ENCODE measurements around the gene CYP1A2.
"Not testable (repeated sequence)": the region's sequence is repeated elsewhere in the genome, so short reads cannot be mapped to it uniquely, and the experiment has no call there.

CYP1A2 gene

GRCh38 chr15:74775894-74776293 lies 27.2 kb downstream of the CYP1A2 start:
- no peak for FAIRE-seq
- no peak for DNase-seq (ENCODE audit: low spot score)

DNA sequence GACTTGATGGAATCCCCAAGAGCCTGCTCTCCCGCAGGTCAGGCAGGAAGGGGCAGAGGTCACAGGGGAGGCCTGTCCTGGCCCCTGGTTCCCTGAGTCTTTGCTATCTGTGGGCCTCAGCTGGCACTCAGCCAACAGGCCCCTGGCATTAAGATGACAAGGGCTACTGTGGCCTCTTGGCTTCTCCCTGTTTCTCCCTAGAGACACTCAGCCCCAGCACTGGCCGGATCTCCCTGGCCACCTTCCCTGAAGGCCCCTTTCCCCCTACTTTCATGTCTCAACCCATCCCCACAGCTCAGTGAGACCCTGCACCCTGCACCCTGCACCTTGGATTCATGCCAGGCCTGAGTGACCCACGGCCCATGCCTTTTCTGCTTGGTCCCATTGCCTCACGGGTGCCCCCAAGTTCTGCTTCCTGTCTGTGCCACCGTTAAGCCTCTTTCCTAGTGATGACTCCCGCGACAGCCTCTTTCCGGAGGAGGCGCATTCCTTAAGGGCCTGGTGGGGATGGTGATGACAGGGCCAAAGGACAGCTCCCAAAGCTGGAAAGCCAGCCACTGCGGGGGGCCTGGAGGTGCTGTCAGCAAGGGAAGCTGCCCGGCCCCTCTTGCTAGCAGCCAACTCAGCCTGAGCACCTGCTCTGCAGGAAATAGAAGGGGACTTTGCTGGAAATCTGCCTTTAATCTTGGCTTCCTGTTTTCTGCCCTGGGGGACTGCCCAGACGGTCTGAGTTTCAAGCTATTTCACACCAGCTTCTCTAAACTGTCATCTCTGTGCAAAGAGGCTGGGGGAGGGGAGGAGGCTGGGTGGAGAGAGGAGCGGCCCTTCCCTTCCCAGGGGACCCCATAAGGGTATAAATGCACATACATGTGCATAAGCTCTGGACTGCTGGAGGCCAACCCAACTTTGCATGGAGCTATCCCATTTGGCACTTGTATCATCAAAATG lies 28.4 kb downstream of the CYP1A2 start:
- DNase-seq (ENCODE audit: low spot score) = no peak
- FAIRE-seq = no peak

DNA sequence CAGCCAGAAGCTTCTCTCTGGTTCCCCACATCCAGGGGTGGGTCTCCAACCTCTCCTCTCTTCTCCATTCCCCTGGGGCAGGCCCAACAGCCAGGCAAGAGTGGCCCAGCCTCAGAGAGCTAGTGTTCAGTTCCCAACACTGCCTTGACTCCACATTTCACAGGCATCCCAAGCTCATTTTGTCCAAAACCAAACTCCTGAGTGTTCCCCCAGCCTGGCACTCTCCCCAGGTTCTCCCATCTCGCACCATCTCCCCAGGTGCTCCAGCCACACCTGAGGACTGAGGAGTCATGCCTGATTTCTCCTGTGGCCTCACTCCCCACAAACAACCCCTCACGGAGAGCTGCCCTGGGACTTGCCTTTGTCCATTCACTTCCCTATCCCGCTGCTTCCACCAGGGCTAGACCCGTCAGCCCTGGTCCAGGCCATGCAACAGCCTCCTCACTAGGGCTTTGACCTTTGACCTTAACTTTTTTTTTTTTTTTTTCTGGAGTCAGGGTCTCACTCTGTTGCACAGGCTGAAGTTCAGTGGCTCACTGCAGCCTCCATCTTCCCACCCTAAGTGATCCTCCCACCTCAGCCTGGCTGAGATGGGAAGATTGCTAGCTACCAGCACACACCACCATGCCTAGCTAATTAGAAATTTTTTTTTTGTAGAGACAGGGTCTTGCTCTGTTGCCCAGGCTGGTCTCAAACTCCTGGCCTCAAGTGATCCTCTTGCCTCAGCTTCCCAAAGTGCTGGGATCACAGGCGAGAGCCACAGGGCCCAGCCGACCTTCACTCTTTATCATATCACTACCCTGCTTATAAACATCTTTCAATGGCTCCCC lies 29.3 kb downstream of the CYP1A2 start:
- no peak for FAIRE-seq
- DNase-seq (ENCODE audit: low spot score) = no peak

GRCh38 chr15:74778599-74778970 lies 29.9 kb downstream of the CYP1A2 start:
- FAIRE-seq (no peak), DNase-seq (ENCODE audit: low spot score) (no peak)

DNA sequence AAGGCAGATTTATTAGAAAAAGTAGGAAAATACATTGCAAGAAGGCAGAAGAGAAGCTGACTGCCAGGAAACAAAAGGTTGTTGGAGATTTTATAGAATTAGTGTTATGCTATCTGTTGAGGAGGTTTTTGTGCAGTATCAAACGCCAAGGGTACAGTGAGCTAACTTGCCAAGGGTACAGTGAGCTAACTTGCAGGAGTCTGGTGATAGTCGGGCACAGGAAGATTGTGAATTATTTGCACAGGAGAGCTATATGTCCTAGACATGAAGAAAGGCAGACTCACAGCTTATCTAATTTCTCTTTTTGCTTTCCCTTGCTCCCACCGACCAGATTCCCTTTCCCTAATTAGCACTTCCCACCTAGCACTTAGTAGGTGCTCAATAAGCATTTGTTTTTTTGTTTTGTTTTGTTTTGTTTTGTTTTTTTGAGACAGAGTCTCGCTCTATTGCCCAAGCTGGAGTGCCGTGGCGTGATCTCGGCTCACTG lies 30.6 kb downstream of the CYP1A2 start:
- no peak for FAIRE-seq
- DNase-seq (ENCODE audit: low spot score) = no peak

DNA sequence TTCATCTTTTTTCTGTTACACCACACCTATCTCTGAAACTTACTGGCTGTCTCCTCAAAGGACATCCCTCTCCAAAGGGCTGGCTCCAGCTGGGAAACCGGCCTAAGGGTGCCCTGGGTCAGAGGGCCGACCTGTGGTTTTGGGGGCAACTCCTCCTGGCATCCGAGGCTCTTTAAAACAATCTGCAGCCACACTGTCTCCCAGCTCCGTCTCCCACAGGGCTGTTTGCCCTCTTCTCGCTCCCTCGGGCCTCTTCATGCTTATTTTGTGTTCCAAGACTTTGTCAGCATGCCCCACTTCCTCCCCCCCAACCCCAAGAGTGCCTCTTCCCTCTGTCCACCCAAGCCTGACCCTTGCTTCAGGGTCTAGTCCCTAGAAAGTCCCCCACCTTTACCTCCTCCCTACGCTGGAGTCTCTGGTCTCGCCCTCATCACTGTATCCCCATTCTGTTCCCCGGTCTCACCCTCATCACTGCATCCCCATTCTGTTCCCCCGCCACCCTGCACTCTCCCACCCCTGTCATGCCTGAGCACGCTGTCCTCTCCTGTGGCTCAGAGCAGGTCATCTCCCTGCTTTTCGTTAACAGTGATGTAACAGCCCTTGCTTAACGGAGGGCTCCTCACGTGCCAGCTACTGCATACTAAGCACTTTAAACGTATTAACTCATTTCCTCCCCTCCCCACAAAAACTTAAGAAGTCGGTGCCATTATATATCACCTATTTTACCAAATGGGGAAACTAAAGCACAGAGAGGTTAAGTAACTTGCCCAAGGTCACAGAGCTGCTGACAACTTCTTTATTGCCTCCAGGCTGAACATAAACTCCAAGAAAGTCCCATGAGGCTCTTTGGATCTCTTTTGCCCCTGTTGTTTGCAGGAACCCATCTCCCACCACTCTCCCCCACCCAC lies 32.1 kb downstream of the CYP1A2 start:
- FAIRE-seq (no peak), DNase-seq (ENCODE audit: low spot score) (no peak)

DNA sequence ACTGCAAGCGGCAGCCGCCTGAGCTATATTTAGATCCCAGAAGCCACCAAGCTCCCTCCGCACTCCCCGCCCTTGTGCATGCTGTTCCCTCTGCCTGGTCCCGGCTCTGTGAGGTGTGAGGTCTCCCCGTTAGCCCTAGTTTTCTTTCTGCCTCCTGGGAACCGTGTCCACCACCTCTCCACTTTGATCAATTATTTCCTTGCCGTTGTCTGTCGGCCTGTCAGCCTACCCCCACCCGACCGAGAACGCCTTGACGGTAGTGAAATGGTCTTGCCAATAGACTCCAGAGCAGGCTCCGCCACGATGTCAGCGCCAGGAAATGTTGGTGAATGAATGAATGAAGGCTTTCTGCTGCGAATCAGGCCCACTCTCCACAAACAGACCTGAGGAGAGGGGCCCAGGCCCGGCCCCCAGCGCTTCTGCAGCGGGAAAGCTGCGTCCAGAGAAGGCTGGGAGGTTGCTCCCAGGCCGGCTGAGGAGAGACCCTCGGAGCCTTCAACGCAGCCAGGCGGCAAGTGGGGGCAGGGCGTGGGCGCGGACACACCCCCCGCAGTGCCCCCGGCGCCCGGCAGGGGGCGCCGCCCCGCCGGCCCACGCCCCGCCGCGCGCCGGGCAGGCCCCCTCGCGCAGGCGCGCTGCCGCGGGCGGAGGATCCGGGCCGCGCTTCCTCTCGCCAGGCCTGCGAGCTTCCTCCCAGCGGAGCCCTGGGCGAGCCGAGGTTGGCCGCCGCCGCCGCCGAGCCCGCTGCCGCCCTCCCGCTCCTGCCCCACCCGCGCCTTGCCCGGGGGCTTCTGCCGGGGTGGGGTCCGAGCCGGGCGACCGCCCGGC lies 33.0 kb downstream of the CYP1A2 start, which contains the start of gene CSK:
Gene CSK, plus strand, starts transcription at position 650 of the 828 bp plus-strand sequence. CDS start 16,218 bp downstream, outside the sequence.
- DNase-seq (ENCODE audit: low spot score) (peak; percentile 23), FAIRE-seq (no peak)

DNA sequence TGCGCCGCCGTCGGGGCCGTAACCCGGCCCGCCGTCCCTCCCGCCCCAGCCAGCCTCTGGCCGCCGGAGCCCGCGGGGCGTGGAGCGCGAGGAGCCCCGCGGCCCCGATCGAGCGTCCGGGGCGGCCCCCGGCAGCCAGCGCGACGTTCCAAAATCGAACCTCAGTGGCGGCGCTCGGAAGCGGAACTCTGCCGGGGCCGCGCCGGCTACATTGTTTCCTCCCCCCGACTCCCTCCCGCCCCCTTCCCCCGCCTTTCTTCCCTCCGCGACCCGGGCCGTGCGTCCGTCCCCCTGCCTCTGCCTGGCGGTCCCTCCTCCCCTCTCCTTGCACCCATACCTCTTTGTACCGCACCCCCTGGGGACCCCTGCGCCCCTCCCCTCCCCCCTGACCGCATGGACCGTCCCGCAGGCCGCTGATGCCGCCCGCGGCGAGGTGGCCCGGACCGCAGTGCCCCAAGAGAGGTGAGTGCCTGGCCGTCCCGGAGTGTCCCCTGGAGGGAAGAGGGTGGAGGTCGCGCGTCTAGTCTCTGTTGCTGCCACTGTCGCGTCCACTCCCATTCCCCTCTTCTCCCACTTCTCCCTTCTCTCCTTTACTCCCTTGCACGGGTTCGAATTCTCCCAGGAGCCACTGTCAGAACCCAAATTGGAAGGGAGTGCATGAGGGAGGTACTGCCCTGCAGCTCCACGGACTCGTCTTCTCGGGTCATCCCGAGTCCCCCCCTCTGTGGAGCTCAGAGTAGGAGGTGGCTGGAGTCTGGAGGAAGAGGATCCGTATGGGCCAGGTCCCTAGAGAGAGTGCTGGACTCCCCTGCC lies 33.8 kb downstream of the CYP1A2 start:
- FAIRE-seq (no peak), DNase-seq (ENCODE audit: low spot score) (no peak)

- FAIRE-seq = no peak
- no peak for DNase-seq (ENCODE audit: low spot score)
These were observed 34.6 kb downstream of the CYP1A2 start for GRCh38 chr15:74783072-74783807.

DNA sequence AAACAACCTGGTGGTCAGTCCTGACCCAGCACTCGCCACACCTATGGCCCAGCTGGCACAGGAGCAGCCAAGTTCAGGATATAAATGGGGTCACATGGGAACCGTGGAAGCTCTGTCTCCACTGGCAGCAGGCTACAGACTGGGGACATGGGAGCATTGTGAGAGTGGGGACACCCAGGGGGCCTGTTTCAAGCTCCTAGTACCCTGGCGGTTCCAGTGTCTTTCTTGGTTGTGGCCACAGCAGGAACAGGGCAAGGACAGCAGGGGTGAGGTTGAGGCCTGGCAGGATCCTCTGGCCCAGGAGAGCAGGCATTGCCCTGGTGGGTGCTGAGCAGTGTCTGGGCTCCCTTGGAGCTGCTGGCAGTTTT lies 35.1 kb downstream of the CYP1A2 start:
- FAIRE-seq = no peak
- DNase-seq (ENCODE audit: low spot score) = no peak

DNA sequence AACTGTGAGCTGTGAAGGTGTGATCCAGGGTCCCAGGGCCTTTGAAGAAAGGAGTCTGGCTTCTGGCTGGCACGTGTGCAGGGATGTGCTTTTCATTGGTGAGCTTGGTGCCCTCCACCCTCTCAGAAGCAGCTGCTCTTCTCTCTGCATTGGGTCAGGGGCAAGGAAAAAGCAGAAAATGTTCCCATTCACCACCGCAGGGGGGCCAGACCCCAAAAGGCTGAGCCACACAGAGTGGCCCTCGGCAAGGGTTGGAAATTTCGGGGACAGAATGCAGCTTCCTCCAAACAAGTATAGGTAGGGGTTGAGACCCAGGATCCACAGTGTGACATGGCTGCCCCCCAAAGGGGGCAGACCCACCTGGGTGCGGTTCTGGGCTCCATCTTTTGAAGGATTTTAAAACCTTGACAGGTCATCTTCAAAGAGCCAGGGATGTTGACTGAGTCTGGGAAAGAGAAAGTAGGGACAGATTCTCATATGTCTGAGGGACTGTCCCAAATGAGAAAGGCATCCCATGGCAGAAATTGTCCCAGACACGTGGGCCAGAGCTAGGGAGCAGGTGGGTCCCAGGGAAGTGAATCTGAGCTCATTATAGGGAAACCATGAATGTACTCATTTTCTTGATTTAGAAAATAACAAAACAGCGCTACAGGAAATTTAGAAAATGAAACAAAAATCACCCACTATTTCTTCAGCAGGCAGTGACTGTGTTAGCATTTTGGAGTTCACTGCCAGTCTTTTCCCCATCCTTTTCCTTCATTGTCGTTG lies 36.0 kb downstream of the CYP1A2 start:
- DNase-seq (ENCODE audit: low spot score) (no peak), FAIRE-seq (no peak)

- no peak for FAIRE-seq
These were observed 36.8 kb downstream of the CYP1A2 start for GRCh38 chr15:74785194-74786032.

GRCh38 chr15:74786081-74786480 lies 37.4 kb downstream of the CYP1A2 start:
- not testable (repeated sequence) for FAIRE-seq; DNase-seq (ENCODE audit: low spot score)

More at GRCh38 chr15:74785194-74786032, 36.8 kb downstream of the CYP1A2 start:
- no peak for DNase-seq (ENCODE audit: low spot score)

GRCh38 chr15:74786551-74787165 lies 38.0 kb downstream of the CYP1A2 start:
- no peak for DNase-seq (ENCODE audit: low spot score)
- no peak for FAIRE-seq

- no peak for FAIRE-seq
- peak; percentile 73 for DNase-seq (ENCODE audit: low spot score)
These were observed 38.8 kb downstream of the CYP1A2 start for GRCh38 chr15:74787251-74788041.

Measured in RCC 7860 (cell line).